GM21786 (cell line): ENCODE results near the gene PPP1CB.
"Not testable (repeated sequence)": the region's sequence is repeated elsewhere in the genome, so short reads cannot be mapped to it uniquely, and the experiment has no call there.

ENCODE experiments used
- ATAC-seq: cut with Tn5 transposase; IDR thresholded peaks from one replicate; pipeline ENCODE4 v1.9.1; 2021; ENCODE audit not compliant: unreplicated experiment

Gene PPP1CB

DNA sequence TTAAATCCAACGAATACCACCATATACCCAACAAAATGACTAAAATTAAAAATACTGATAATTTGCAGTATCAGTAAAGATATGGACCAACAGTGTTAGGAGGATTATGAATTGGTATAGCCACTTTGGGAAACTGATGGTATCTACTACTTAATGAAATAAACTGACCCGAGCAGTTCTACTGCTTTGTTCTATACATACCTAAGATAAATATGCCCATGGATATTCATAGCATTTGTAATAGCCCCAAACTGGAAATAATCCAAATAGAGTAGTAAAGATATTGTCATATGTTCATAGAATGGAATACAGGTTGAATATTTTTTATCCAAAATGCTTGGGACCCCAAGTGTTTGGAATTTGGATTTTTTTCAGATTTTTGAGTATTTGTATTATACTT, 20.7 kb downstream of the PPP1CB start:
- no peak for ATAC-seq

DNA sequence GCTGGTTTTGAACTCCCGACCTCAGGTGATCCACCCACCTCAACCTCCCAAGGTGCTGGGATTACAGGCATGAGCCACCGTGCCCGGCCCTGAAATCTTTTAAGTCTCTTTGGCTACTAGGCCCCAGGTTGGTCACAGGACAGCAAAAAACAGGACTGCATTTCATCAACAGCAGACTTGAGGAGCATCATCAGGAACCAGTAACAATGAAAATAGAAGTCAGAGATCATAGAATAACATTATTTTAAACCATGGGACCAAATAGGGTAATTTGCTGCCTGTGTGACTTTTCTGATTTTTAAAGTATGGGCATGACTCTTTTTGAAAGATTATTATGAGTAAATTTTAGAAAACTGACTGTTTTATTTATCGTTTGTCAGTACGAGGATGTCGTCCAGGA, 24.8 kb downstream of the PPP1CB start:
- ATAC-seq, result no peak

GRCh38 chr2:28778392-28778791, 26.8 kb downstream of the PPP1CB start:
- ATAC-seq, result no peak

- no peak for ATAC-seq
Observed at GRCh38 chr2:28779001-28779400, 27.4 kb downstream of the PPP1CB start.

DNA sequence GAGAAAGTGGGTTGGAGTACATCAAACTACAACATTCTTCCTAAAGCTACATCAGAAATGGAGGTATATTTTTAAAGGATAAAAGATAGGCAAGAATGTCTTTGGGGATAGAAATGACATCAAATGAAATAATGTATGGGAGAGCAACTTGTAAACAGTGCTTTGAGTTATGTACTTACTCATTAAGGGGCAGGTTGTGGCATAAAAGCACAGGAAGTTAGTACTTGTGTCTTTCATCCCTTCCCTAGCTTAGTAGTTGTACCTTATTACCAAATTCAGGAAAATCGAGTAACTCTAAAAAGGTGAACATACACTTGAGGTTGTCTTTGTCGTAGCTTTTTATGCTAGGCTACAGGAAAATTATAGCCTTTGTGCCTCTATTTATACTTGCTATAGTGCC, 28.9 kb downstream of the PPP1CB start:
- ATAC-seq, result no peak

DNA sequence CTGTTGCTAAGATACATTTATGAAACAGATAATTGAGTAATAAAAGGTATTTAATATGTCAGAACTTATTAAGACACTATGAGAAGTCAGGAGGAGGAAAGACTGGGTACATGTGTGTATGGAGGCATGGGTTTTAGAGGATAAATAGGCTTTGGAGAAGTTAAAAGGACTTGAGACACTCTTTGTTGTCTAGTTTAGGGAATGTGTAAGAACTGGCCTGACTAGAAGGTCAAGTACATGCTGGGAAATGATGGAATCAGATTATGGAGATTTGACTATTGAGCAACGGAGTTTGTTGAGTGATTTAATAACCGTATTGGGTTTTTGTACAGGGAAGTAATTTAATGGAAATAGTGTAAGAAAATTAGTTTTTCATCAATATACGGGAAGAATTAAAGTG, 30.8 kb downstream of the PPP1CB start:
- no peak for ATAC-seq

GRCh38 chr2:28784570-28784969, 32.9 kb downstream of the PPP1CB start:
- not testable (repeated sequence) for ATAC-seq

- ATAC-seq, result no peak
Observed at GRCh38 chr2:28796620-28797019, 45.0 kb downstream of the PPP1CB start.

DNA sequence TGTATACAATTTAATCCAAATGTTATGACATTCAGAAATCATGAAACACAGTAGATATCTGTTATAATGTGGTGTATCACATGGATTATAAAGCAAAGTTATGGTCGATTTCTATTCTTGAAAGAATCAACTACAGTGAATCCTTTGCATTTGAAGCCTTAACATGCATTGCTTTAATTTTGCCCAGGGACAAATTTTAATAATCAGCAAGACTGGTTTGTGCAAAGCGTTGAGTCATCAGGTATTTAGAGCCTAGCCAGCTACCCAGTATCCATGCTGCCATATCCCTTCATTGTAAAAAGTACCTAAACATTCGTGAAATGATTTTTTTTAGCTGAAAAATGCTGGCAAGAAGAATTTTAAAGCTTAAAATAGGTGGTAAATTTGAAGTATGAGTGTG, 50.1 kb downstream of the PPP1CB start:
- ATAC-seq, result no peak

DNA sequence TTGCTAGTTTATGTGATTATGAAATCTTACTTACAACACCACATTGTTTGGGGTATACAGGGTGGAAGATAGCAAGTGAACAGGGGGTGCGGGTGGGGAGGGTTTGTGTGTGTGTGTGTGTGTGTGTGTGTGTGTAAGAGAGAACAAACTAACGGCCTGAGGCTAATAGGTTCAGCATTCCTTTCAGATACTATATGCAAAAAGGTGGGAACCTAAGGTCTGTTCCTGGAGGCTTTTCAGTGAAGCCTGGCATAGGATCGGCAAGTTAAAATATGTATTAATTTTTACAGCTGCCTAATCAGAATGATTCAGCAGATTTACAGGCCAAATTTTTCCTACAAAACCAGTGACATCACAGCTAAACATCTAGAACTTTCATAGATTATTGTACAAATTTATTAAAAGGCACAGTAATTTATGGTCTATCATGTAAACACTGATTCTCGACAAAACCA, 51.4 kb downstream of the PPP1CB start:
- no peak for ATAC-seq

DNA sequence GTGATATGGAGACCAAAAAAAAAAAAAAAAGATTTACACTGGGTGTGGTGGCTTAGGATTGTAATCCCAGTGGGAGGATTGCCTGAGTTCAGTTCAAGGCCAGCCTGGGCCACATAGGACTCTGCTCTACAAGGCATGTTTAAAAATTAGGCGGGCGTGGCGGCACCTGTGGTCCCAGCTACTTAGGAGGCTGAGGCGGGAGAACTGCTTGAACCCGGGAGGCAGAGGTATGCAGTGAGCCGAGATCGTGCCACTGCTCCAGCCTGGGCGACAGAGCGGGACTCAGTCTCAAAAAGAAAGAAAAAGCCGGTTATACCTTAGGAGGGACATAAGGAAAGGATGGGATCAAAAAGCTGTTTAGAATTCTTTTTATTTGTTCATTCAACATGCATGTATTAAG, 58.3 kb downstream of the PPP1CB start:
- no peak for ATAC-seq

GRCh38 chr2:28810384-28811285, 59.0 kb downstream of the PPP1CB start, which contains the start of gene SPDYA:
TSS of gene SPDYA (plus strand) at chr2:28810834. CDS start at chr2:28816015, 5,181 bp downstream.
- peak; percentile 73 for ATAC-seq

GRCh38 chr2:28818053-28818452, 66.4 kb downstream of the PPP1CB start:
- ATAC-seq, result no peak

DNA sequence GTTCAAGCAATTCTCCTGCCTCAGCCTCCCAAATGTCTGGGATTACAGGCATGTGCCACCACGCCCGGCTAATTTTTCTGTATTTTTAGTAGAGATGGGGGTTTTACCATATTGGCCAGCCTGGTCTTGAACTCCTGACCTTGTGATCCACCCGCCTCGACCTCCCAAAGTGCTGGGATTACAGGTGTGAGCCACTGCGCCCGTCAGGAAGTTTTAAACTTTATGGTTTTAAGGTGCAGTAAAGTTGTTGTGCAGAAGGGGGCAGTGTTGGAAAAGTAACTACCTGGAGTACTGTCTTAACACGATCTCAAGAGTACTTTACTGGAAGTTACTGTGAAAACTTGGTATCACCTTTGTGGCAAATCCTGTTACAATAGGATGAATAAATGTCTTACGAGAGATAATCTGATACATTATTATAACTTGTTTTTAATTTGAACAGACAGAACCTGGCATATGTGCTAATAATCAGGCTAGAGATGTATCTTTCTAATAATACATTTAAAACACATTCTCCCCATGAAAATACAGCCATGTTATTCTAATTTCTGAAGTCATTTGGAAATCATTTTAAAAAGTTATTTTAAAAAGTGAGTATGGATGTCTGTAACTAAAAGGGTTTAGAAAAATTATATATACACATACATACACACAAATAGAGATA, 69.8 kb downstream of the PPP1CB start:
- no peak for ATAC-seq

- no peak for ATAC-seq
Observed at GRCh38 chr2:28822036-28822435, 70.4 kb downstream of the PPP1CB start.

GRCh38 chr2:28824207-28824606, 72.6 kb downstream of the PPP1CB start:
- ATAC-seq, result no peak

DNA sequence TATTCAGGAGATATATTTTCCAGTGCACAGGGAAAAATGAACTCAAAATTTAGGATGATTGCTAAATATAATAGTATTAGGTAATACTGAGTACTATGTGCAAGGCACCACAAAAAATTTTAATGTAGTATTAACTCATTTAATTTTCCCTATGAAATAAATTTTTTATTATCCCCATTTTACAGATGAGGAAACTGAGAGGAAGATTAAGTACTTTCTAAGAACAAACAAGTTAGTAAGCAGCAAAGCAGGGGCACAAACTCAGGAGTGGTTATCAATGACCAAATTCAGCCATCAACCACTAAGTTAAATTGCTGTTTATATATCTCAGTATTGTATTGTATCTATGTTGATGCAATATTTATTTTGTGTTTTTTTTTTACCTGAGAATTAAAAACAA, 73.2 kb downstream of the PPP1CB start:
- no peak for ATAC-seq

DNA sequence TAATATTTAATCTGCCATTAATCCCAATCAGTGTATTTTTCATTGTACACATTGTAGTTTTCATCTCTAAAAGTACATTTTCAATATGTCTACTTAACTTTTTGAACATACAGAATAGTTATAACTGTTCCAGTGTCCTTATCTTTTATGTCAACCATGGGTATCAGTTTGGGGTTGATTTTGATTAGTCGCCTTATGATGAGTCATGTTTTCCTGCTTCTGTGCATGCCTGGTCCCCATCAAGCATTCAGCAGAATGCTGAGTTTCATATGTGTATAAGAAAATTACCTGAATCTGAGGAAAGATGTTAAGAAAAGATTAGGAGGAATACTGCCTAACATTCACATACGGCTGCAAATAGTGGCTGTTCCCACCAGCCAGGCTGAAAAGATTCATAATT, 76.8 kb downstream of the PPP1CB start:
- ATAC-seq, result no peak

DNA sequence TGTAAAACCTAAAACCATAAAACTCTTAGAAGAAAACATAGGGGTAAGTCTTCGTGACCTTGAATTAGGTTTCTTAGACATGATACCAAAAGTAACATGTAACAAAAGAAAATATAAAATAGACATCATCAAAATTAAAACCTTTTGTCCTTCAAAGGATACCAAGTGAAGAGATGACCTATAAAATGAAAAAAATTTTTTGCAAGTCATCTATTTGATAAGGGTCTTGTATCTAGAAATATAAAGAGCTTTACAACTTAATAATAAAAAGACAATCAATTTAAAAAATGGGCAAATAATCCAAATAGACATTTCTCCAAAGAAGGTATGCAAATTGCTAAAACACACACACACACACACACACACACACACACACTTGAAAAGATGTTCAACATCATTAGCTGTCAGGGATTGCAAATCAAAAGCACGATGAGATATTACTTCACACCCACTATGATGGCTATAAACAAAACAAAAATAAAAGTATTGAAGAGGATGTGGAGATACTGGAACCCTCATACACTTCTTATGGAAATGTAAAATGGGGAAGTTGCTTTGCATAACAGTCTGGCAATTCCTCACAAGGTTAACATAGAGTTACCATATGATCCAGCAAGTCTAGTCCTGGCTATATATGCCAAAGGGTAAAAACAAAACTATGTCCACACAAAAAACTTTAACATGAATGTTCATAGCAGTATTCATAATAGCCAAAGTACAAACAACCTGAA, 82.3 kb downstream of the PPP1CB start:
- no peak for ATAC-seq

GRCh38 chr2:28835781-28836180, 84.2 kb downstream of the PPP1CB start:
- ATAC-seq, result no peak

GRCh38 chr2:28838971-28839370, 87.3 kb downstream of the PPP1CB start:
- no peak for ATAC-seq

DNA sequence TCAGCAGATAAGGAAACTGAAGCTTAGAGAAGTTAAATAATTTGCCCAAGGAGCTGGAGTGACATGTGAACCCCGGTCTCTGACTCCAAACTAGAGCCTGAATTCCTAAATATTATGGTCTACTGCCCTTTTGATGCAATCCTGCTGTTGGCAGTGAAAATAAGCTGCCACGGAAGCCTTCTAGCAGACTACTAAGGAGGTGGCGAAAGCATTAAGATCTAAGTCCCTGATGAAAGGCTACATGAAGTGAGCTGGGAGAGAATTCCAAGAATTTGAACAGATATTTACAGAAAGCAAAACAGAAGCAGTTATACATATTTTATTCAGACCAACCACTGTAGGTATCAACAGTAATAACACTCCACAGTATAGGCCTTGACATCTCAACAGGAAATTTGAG, 90.4 kb downstream of the PPP1CB start:
- no peak for ATAC-seq
